HuH-7 (cell line): ENCODE measurements around the gene TCF7L2.
A peak's percentile ranks its signal among the peaks of the same experiment; 100 is the strongest.

ENCODE experiments used
- DNase-seq: peaks from one replicate; pipeline ENCODE4 v3.0.0; 2011; ENCODE audit warnings: low spot score

The TCF7L2 gene

DNA sequence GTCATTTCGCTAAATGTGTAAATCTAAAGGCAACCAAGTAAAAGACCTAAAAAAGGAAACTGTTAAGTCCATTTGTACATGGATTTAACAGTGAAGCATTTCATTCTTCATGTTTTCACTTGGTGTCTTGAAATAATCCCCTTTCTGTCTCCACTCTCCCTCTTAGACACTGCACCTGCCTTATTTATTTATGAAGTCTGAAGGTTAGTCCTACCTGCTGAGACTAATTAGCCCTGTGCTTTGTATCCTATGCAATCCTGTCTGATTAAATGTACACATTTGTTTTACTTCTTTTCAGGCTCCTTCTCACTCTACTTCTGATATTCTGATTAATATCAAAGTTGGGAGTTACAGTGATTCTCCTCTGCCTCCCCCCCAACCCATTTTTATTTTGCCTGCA lies 1.9 kb upstream of the TCF7L2 start:
- no peak for DNase-seq

- DNase-seq, result no peak
These were observed 764 bp upstream of the TCF7L2 start for GRCh38 chr10:112949143-112949823.

- no peak for DNase-seq
These were observed 789 bp downstream of the TCF7L2 start for GRCh38 chr10:112950714-112951358.

GRCh38 chr10:112951359-112952281 lies 1.6 kb downstream of the TCF7L2 start:
- peak; percentile 48 for DNase-seq

GRCh38 chr10:112952282-112953173 lies 2.5 kb downstream of the TCF7L2 start:
- DNase-seq, result no peak

DNA sequence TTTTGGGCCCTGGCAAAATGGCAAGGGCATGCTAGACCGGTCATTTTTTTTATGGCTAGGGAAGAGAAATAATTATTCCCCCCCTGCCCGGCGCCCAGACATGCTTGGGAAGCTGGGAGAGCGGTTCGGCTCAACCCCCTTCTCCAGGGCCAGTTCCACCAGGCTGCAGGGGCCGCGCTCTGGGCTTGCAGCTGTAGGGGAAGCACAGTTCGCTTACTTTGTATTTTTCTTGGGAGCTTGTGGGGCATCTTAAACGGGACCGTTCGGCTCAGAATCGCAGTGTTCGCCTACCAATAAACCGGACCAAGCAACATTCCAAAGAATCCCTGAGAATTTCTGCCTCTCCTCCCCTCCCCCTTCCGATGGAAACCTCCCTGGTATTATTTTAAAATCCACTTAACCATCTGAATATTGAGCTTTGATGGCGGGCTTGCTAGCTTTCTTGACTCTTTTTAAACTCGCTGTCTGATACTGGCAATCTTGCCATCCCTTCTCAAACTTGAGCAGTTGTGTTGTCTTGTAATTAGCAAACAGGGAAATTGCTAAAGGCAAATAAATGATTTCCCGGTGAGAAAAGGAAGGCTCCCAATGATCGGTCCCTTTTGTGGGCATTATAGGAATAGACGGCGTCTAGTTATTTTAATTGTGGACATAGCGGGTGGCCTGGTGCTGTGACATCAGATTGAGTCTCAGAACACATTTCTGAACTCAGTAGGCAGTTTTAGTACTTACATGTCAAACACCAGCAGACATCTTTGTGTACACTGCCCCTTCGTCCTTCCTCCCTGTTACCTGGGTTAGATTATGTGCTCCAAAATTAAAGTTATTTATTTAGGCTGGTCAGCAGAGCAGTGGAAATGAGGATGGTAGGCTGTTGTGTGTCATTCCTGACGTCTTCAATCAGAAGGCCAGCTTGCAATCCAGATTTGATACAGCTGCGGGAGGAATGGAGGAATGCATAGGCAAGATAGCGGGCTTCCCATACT lies 3.4 kb downstream of the TCF7L2 start:
- DNase-seq, result no peak

DNA sequence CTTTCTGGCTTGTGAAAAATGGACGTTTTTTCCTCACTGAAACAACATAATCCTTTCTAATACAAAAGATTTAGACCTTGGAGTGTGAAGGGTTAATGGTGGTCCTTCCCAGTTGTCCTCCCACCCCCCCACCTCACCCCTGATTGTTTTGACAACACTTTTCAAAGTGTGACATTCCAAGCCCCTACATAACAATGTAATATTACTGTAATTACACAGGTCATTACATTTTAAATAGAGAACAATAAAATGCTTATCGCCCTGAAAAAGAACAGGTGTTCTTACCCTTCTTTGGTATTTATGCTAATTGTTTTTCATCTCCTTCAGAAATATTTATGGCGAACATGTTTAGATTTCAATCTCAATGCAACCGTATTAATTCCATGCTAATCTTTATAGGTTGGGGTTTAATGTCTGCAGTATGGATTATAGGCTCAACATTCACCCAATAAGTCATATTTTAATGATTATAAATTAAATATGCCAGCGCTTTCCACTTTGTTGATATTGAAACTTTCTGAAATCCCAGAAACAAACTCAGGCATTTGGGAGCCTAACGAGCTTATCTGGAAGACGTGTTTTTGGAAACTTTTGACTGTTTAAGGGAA lies 5.0 kb downstream of the TCF7L2 start:
- no peak for DNase-seq

DNA sequence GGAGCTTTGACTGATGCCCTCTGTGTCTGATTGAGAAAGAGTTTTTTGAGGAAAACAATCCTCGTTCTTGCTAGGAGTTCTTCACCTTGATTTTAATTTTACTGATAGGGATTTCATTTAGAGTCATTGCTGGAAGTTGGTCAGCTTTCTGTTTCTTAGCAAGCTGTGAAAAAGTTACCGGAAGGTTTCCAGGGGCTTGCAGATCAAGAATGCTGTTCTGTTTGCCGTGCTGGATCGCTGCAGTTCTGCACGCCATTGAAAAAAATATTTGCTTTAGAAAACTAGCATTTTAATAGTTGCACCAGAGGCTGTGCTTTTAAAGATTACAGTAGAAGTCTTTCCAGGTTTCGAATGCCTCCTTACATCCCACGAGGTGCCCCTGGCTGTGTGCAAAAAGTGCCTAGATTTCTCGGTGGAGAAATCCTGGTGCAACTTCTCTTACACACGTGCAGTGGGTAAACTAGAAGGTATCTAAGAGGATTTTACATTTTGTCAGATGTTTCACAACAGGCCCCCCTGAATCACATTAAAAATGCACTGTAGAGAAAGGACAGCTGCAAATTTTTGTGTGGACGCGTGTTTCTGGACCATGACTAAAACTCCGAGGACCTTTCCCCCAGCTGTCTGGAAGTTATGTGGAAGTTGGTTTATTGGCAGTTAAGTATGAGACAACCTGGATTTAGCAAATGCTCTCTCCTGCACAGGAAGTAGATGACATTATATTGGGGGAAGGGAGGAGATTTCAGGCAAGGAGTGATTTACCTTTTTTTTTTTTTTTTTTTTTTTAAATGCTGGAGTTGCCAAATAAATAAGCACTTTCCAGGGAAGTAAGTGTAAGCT lies 5.8 kb downstream of the TCF7L2 start:
- DNase-seq, result no peak

DNA sequence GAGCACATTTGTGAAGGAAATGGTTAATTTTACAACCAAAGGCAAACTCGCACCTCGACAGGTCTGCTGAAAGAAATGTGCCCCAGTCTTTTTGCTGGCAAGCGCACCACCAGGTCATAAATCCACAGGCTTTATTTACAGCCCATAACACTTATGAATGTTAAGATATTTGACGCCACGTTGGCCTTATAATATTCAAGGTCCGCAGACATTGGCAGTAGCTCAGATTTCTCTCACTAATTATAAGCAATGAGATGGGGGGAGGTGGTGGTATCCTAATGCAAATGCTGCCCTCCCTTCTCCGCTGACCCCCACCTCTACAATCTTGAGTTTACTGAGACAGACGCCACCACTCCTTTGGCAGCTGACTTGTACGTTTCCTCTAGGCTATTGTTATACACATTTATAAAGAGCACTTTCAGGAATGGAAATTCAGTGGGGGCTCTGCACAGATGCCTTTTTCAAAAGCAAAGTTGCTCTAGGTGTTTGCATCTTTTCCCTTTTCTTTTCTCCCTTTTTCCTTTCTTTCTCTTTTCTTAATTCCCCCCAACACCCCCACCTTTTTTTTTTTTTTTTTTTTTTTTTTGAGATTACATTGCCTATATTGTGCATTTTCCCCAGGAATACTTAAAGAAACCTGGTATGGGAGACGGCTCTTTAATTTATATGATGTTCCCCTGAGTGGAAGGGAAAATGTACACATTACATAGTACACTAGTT lies 6.7 kb downstream of the TCF7L2 start:
- no peak for DNase-seq

GRCh38 chr10:112957640-112958092 lies 7.6 kb downstream of the TCF7L2 start:
- DNase-seq, result no peak

GRCh38 chr10:112958275-112958995 lies 8.4 kb downstream of the TCF7L2 start:
- DNase-seq, result no peak

- no peak for DNase-seq
These were observed 9.3 kb downstream of the TCF7L2 start for GRCh38 chr10:112959207-112959838.

DNA sequence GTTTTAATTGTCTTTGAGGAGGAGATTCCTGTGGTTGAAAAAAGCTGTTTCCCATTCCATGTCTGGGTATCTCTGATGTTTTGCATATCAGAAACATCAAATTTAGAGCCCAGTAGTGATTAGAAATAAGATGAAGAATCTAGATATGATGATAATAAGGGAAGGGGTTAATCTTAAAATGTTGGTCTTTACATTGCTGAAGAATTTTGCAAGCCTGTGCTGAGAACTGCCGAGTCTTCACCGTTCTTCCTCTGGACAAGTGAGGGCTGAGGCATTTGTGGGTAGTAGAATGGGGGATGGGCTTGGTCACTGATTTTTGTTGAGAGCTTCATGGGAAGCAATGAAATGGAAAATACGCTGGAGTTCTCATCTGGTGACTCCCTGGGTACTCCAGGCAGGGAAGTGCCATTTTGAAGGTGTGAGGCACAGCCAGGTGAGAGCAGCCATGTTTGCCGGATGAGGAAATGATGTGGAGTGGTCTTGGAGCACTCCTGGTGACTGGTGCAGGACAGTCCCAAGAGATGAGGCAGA lies 10.2 kb downstream of the TCF7L2 start:
- DNase-seq, result no peak

GRCh38 chr10:112961609-112962008 lies 11.6 kb downstream of the TCF7L2 start:
- no peak for DNase-seq

- no peak for DNase-seq
These were observed 12.3 kb downstream of the TCF7L2 start for GRCh38 chr10:112962343-112962742.

DNA sequence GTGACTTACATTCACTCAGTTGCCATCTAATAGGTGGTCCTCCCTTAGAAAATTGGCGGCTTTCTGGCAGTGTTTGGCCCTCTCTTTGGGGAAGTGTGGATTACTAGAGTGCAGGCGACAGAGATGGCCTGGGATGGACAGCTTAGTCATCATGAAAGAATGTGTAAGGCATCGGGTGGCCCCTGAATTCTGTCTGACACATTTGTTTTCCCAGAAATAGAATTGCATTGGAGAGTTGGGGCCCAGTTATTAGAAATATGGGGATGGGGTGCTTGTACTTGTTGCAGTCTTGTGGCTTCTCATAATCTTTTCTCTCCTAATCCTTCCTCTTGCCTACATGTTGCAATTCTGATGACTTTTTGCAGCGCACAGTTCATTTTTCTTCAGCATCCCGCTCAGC lies 13.8 kb downstream of the TCF7L2 start:
- no peak for DNase-seq

DNA sequence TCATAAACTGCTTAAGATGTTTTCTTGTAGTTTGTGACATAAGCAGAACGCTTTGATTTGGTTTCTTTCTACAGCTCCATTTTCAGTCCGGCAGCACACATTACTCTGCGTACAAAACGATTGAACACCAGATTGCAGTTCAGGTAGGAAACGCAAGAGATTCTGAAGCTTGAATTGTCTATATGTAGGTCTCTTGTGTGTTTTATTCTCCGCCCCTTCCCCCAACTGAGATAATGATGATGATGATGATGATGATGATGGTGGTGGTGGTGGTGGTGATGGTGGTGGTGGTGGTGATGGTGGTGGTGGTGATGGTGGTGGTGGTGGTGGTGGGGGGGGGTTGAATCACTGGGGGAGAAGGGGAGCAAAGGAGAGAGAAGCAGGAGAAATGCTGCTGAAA lies 14.4 kb downstream of the TCF7L2 start:
- DNase-seq, result no peak
